Loucy (cell line): ENCODE data around the gene SNX27.
"Not testable (repeated sequence)": the region's sequence is repeated elsewhere in the genome, so short reads cannot be mapped to it uniquely, and the experiment has no call there.

Experiments
- H2AFZ ChIP-seq: fragments of 200-600 bp; sonication (generic); 2 replicates; pipeline ENCODE4 v1.6.0; 2016; ENCODE audit warnings: antibody characterized with exemption, mild to moderate bottlenecking, low read length, moderate library complexity
- H3F3A ChIP-seq: fragments of 200-600 bp; 2 replicates; pipeline ENCODE4 v1.6.0; 2016; ENCODE audit warnings: antibody characterized with exemption, low read depth, mild to moderate bottlenecking
- H3K27me3 ChIP-seq: fragments of 200-600 bp; sonication (generic); 2 replicates; pipeline ENCODE4 v1.6.1; 2014; ENCODE audit warnings: low read length, mild to moderate bottlenecking; ENCODE audit not compliant: insufficient read depth, poor library complexity, severe bottlenecking
- H3K36me3 ChIP-seq: fragments of 200-600 bp; sonication (generic); 2 replicates; pipeline ENCODE4 v1.6.1; 2016; ENCODE audit warnings: low read length; ENCODE audit not compliant: insufficient read depth
- H3K4me1 ChIP-seq: fragments of 200-600 bp; sonication (generic); 2 replicates; pipeline ENCODE4 v1.5.1; 2014; ENCODE audit warnings: low read length, mild to moderate bottlenecking; ENCODE audit not compliant: insufficient read depth, poor library complexity, severe bottlenecking
- H3K4me2 ChIP-seq: fragments of 200-600 bp; sonication (generic); 2 replicates; pipeline ENCODE4 v1.6.0; 2014; ENCODE audit warnings: antibody characterized with exemption, low read length, low read depth, mild to moderate bottlenecking; ENCODE audit not compliant: poor library complexity, severe bottlenecking
- H3K4me3 ChIP-seq: fragments of 200-600 bp; sonication (generic); 2 replicates; pipeline ENCODE4 v1.5.1; 2014; ENCODE audit warnings: low read length, mild to moderate bottlenecking, mixed read lengths; ENCODE audit not compliant: poor library complexity, severe bottlenecking
- H3K79me2 ChIP-seq: fragments of 200-600 bp; sonication (generic); 2 replicates; pipeline ENCODE4 v1.6.1; 2014; ENCODE audit warnings: low read length; ENCODE audit not compliant: insufficient read depth
- H3K9ac ChIP-seq: fragments of 200-600 bp; sonication (generic); 2 replicates; pipeline ENCODE4 v1.6.0; 2014; ENCODE audit warnings: mild to moderate bottlenecking, low read depth, low read length, moderate library complexity; ENCODE audit not compliant: poor library complexity, severe bottlenecking
- H3K9me2 ChIP-seq: fragments of 200-600 bp; sonication (generic); replicated peaks from 2 replicates; pipeline ENCODE4 v1.6.1; 2016; ENCODE audit warnings: low read depth, low read length, mixed read lengths
- H3K9me3 ChIP-seq: fragments of 200-600 bp; sonication (generic); 2 replicates; pipeline ENCODE4 v1.6.1; 2014; ENCODE audit warnings: mild to moderate bottlenecking, antibody characterized with exemption, low read length, low read depth; ENCODE audit not compliant: insufficient read depth
- H4K20me1 ChIP-seq: fragments of 200-600 bp; sonication (generic); 2 replicates; pipeline ENCODE4 v1.6.0; 2014; ENCODE audit warnings: antibody characterized with exemption, low read length, mild to moderate bottlenecking; ENCODE audit not compliant: insufficient read depth, poor library complexity, severe bottlenecking
- EZH2phosphoT487 ChIP-seq: fragments of 200-600 bp; IDR thresholded peaks from 2 replicates; pipeline ENCODE4 v1.6.1; 2018; ENCODE audit warnings: antibody characterized with exemption, mild to moderate bottlenecking, moderate library complexity, borderline replicate concordance
- TF ChIP-seq, protein P1 (sequence below): fragments of 200-600 bp; sonication (generic); conservative IDR thresholded peaks from 2 replicates; pipeline ENCODE4 v1.5.1; 2014; ENCODE audit warnings: mild to moderate bottlenecking, antibody characterized with exemption, low read length

SNX27 gene

DNA sequence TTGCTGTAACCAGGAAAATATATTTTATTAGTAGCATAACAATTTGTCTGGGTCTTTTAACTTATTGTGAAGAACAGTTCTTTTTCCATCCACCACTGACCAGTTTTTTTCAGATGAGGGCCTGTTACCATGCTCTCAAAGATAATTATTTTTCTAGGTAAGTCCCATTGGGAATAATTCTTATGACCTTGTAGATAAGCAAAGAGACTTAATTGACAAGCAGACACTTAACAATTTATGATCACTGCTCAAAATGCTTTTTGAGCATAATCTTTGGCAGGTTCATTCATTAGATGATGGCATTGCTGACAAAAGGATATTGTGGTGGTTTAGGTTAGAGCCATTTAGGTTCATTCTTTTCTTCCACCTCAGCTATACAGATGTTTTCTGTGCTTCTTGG lies 6.6 kb downstream of the SNX27 start:
- Histone ChIP-seq H2AFZ (no peak overlapping the region), H3F3A (no peaks in the 10 kb centered on the region), H3K9ac (no peak overlapping the region), H3K4me1 (peaks cover 54% of the 10 kb centered on the region), H3K9me2 (no peaks in the 10 kb centered on the region), H3K4me2 (peak overlapping the region; percentile 9), H3K27me3 (no peaks in the 10 kb centered on the region), H3K79me2 (peaks cover 64% of the 10 kb centered on the region), H3K9me3 (no peaks in the 10 kb centered on the region), H3K36me3 (no peaks in the 10 kb centered on the region), H4K20me1 (peaks cover 20% of the 10 kb centered on the region), H3K4me3 (no peak overlapping the region)
- TF ChIP-seq, protein P1, sequence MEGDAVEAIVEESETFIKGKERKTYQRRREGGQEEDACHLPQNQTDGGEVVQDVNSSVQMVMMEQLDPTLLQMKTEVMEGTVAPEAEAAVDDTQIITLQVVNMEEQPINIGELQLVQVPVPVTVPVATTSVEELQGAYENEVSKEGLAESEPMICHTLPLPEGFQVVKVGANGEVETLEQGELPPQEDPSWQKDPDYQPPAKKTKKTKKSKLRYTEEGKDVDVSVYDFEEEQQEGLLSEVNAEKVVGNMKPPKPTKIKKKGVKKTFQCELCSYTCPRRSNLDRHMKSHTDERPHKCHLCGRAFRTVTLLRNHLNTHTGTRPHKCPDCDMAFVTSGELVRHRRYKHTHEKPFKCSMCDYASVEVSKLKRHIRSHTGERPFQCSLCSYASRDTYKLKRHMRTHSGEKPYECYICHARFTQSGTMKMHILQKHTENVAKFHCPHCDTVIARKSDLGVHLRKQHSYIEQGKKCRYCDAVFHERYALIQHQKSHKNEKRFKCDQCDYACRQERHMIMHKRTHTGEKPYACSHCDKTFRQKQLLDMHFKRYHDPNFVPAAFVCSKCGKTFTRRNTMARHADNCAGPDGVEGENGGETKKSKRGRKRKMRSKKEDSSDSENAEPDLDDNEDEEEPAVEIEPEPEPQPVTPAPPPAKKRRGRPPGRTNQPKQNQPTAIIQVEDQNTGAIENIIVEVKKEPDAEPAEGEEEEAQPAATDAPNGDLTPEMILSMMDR: no peak
- no peak for TF ChIP-seq EZH2phosphoT487

DNA sequence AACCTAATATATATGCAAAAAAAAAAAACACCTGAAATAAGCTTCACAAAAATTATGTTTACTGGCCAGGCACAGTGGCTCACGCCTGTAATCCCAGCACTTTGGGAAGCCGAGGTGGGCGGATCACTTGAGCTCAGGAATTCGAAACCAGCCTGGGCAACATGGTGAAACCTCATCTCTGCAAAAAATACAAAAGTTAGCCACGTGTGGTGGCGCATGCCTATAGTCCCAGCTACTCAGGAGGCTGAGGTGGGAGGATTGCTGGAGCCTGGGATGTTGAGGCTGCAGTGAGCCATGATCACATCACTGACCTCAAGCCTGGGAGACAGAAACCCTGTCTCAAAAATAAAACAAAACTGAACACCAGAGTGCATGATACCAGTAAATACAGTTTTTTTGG lies 7.1 kb downstream of the SNX27 start:
- Histone ChIP-seq H3K4me2 (peak overlapping the region; percentile 14), H3K4me1 (peaks cover 51% of the 10 kb centered on the region), H4K20me1 (peaks cover 18% of the 10 kb centered on the region), H3K79me2 (peaks cover 59% of the 10 kb centered on the region)
- not testable (repeated sequence) for H3K9me2 ChIP-seq, H3F3A ChIP-seq, H3K36me3 ChIP-seq, H3K27me3 ChIP-seq, H3K9ac ChIP-seq, H2AFZ ChIP-seq, H3K4me3 ChIP-seq, H3K9me3 ChIP-seq

DNA sequence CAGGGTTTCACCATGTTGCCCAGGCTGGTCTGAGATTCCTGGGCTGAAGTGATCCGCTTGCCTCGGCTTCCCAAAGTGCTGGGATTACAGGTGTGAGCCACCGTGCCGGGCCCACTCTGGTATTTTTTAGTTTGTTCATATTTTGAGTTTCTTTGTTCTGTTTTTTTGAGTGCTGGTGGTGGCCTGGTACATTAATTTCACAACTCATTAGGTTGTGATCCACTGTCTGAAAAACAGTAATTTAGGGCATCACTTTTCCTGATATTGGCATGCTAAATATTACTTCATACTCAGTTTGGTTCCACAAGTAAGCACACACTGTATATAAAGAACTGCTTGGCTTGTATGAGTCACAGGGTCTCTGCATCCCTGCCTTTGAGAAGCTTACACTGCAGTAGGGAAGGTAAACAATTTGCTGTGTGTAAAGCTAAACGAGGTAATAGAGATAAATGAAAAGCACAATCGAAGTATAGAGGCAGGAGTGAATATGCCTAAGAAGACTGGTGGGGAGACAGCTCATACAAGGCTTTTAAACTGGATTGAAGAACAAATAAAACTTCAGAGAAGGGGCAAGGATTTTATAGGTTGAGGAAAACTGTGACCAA lies 7.7 kb downstream of the SNX27 start:
- TF ChIP-seq EZH2phosphoT487: no peak
- TF ChIP-seq, protein P1: no peak
- Histone ChIP-seq H3K4me1 (peaks cover 47% of the 10 kb centered on the region), H2AFZ (no peak overlapping the region), H3K27me3 (no peaks in the 10 kb centered on the region), H3K9me3 (no peaks in the 10 kb centered on the region), H3K4me3 (no peak overlapping the region), H3K4me2 (peak overlapping the region; percentile 14), H3F3A (no peaks in the 10 kb centered on the region), H3K36me3 (no peaks in the 10 kb centered on the region), H3K9me2 (no peaks in the 10 kb centered on the region), H3K79me2 (peaks cover 54% of the 10 kb centered on the region), H3K9ac (no peak overlapping the region), H4K20me1 (peaks cover 18% of the 10 kb centered on the region)

DNA sequence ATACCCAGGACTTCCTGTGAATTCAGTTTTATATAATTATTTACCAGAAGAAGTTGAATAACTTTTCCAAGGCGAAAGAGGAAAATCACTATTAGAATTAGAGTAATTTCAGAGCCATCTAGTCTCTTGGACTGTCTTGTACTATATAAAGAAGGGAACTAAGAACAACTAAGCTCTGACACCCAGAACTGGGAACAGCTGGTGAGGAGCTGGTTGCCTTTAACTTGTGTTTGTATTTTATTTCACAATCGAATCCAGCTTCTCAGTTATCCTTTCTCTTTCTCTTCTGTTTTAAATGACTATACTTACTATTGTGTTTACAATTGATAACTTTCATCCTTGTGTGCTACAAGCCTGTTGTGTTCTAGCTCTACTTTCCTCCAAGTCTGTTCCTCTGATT lies 8.4 kb downstream of the SNX27 start:
- peaks cover 48% of the 10 kb centered on the region for H3K79me2 ChIP-seq

More for the DNA sequence above, 8.4 kb downstream of the SNX27 start:
- Histone ChIP-seq H3K27me3 (no peaks in the 10 kb centered on the region), H3K9me2 (no peaks in the 10 kb centered on the region), H3K4me1 (peaks cover 40% of the 10 kb centered on the region), H3K9me3 (no peaks in the 10 kb centered on the region), H3K36me3 (no peaks in the 10 kb centered on the region), H4K20me1 (peaks cover 15% of the 10 kb centered on the region), H3K4me2 (peak overlapping the region; percentile 14), H2AFZ (no peak overlapping the region), H3F3A (no peaks in the 10 kb centered on the region), H3K4me3 (no peak overlapping the region), H3K9ac (no peak overlapping the region)
- TF ChIP-seq, protein P1: no peak
- TF ChIP-seq EZH2phosphoT487: no peak
